Heart left ventricle (tissue), 16 donors: Measurements from ENCODE around the gene GRIA3. TPM values are rescaled to one million over a fixed set of nuclear protein-coding genes. Genes with fewer than 3 reads are reported as not detected.
A peak's percentile ranks its signal among the peaks of the same experiment; 100 is the strongest.

Source experiments
- ATAC-seq, 4 donors: fragments of 200-7000 bp; cut with Tn5 transposase; one replicate each; pipeline ENCODE4 v1.9.1; 2020 to 2022; ENCODE audit warnings: moderate library complexity in 4 of 4, mild to moderate bottlenecking in 3 of 4, moderate number of reproducible peaks in 1 of 4
- DNase-seq, 5 donors: peaks; one replicate each; pipeline ENCODE4 v3.0.0-alpha.2; 2020
- H3K27ac ChIP-seq, 12 donors: fragments of 200-600 bp; sonication (generic) in 4 of 12; one replicate each; pipeline versions ENCODE4 v1.5.0 to v1.8.0; 2016 to 2022; ENCODE audit warnings: mild to moderate bottlenecking in 2 of 12
- H3K27me3 ChIP-seq, 9 donors: fragments of 200-600 bp; sonication (generic) in 2 of 9; one replicate each; pipeline versions ENCODE4 v1.5.1 to v1.8.0; 2016 to 2022; ENCODE audit warnings: mild to moderate bottlenecking in 3 of 9
- H3K36me3 ChIP-seq, 9 donors: fragments of 200-600 bp; sonication (generic) in 2 of 9; one replicate each; pipeline versions ENCODE4 v1.5.0 to v1.8.0; 2018 to 2022; ENCODE audit warnings: mild to moderate bottlenecking in 2 of 9
- H3K4me1 ChIP-seq, 12 donors: fragments of 200-600 bp; sonication (generic) in 4 of 12; one replicate each; pipeline versions ENCODE4 v1.5.0 to v1.8.0; 2016 to 2022; ENCODE audit warnings: mild to moderate bottlenecking in 3 of 12
- H3K4me3 ChIP-seq, 12 donors: fragments of 200-600 bp; sonication (generic) in 4 of 12; one replicate each; pipeline versions ENCODE4 v1.5.0 to v1.8.0; 2017 to 2022; ENCODE audit warnings: mild to moderate bottlenecking in 9 of 12, moderate library complexity in 4 of 12
- H3K9me3 ChIP-seq, 12 donors: fragments of 200-600 bp; sonication (generic) in 4 of 12; one replicate each; pipeline versions ENCODE4 v1.5.0 to v1.8.0; 2016 to 2022; ENCODE audit warnings: mild to moderate bottlenecking in 1 of 12
- CTCF ChIP-seq, 12 donors: fragments of 200-600 bp; sonication (generic) in 4 of 12; IDR thresholded peaks; one replicate each; pipeline versions ENCODE4 v1.5.0 to v1.8.0; 2018 to 2022; ENCODE audit warnings: antibody characterized with exemption in 12 of 12, mild to moderate bottlenecking in 5 of 12
- POLR2A ChIP-seq, 2 donors: fragments of 450-650 bp; IDR thresholded peaks; one replicate each; pipeline ENCODE4 v1.6.1; 2017; ENCODE audit warnings: antibody characterized with exemption in 2 of 2, mild to moderate bottlenecking in 2 of 2, moderate library complexity in 2 of 2
- WGBS, 4 donors: extraction: QIAGEN DNeasy Blood & Tissue Kit in 2 of 4; methylation state at CpG; one replicate each; pipeline versions ENCODE4 v1.1.5 to v1.1.7; 2013 to 2018; 5-methylcytosine and 5-hydroxymethylcytosine counted together
- intact Hi-C, 10 donors: fragments of 100-400 bp; cut with DNase I; formaldehyde crosslinking; loops; one replicate each; pipeline versions ENCODE4 v1.11.1 to v1.14.2; 2022
- long read RNA-seq, 3 donors: library from polyadenylated mRNA; unstranded; transcript quantifications; one replicate each; pipeline ENCODE4 v2.0.0, GENCODE V29; 2020 to 2021
- polyA plus RNA-seq, 2 donors: library from polyadenylated mRNA; stranded (reverse); fragments of 200-250 nt; gene quantifications; one replicate each; pipeline ENCODE4 v1.2.3, GENCODE V29; 2013
- total RNA-seq, 9 donors: library from RNA; depleted of rRNA in 2 of 9; stranded (reverse); fragments of >200 nt in 2 of 9; fragmentation: NEBNext Ultra II Directional in 3 of 9; extraction: Animal tissue kit (Norgen Biotek cat#: 25700) in 3 of 9; gene quantifications; one replicate each; pipeline versions ENCODE4 v1.1.0 to v1.2.4, GENCODE V29; 2016 to 2023
- donor health status: ischemic (EF 13 %, LVEDD 7.1; RV severe dilation, severe dysfunction).
- donor health status: healthy with polysubstance abuse.
- donor health status: DM: no; HTN: yes; CAD: no.
- donor health status: DM: no; HTN: no; CAD: no.
- donor health status: ischemic (EF 25% LVEDD 6.9; RV normal size, moderate dysfunction).
- donor health status: ischemic (EF 25% LVEDD 5.7; RV mildly dilated, moderate dysfunction).
- donor health status: healthy.
- donor health status: DM: yes; HTN: yes; CAD: no.
- donor health status: ischemic (EF 35%, LVEDD 5.7; RV mildly dilated, moderate dysfunction).
- donor health status: nonischemic (EF 11% LVEDD 7.7; RV severe dilation, severe dysfunction).
- donor health status: DM: yes; HTN: yes; CAD: no.
- donor health status: PGD.
- donor health status: ischemic (EF 29% LVEDD 5.4; RV normal size, mild dysfunction).
- donor health status: nonischemic (EF 23%, LVEDD 6.1; RV moderate dilation, normal function).

The GRIA3 gene
- total RNA-seq, result 10 to 100 TPM in 1 of 9 donors, 1 to 10 TPM in 4, under 1 TPM in 4; 0.24 to 12.9 (median 1.3) TPM
- under 1 TPM; 0.07 to 0.69 TPM for polyA plus RNA-seq
- long read RNA-seq, donor 1, partial matches to known transcripts, result 1 of 1 reads
- long read RNA-seq, donor 1, other reads (novel, unspliced or antisense), result 0 of 1 reads
- long read RNA-seq, donor 2, partial matches to known transcripts, result 4 of 5 reads
- long read RNA-seq, donor 2, other reads (novel, unspliced or antisense), result 1 of 5 reads
- long read RNA-seq, donor 3, partial matches to known transcripts, result 3 of 3 reads
- long read RNA-seq, donor 3, other reads (novel, unspliced or antisense), result 0 of 3 reads

- Histone ChIP-seq H3K27ac (no peak within 1 kb of the TSS), H3K9me3 (no peaks in the 10 kb centered on the region), H3K4me1 (peaks cover 0 to 3% (median 0%) of the 10 kb centered on the region in 12 donors), H3K4me3 (peak within 1 kb of the TSS; percentile 6 to 59 (median 42)), H3K36me3 (no peaks in the 10 kb centered on the region), H3K27me3 (peaks cover 0 to 24% (median 0%) of the 10 kb centered on the region in 9 donors)
- TF ChIP-seq POLR2A (IDR thresholded peaks at IDR 0.05), result no peak
- TF ChIP-seq CTCF (IDR thresholded peaks at IDR 0.05), result no peak
- DNase-seq (no peak), ATAC-seq (peak in 3 of 4 donors; percentile 21 to 42 (median 29))
- intact Hi-C loops, result loop anchor here in 2 of 10 donors (10.0 kb wide), 1 partner anchor 240 kb away; no protein-coding TSS in a partner anchor
- 1 to 43% (median 14%) methylated on average over 23 to 33 of the region's 33 CpGs for WGBS, 4 donors
These were observed at the start of gene GRIA3 for GRCh38 chrX:123184219-123184865. GRIA3 (plus strand) TSS chrX:123184278; CDS start chrX:123184536, 258 bp downstream.

- no peak for TF ChIP-seq POLR2A (IDR thresholded peaks at IDR 0.05)
- Histone ChIP-seq H3K4me3 (no peak overlapping the region), H3K4me1 (no peaks in the 10 kb centered on the region), H3K36me3 (no peaks in the 10 kb centered on the region), H3K27ac (no peak overlapping the region), H3K9me3 (no peaks in the 10 kb centered on the region), H3K27me3 (no peaks in the 10 kb centered on the region)
- intact Hi-C loops, result no loop called here
- no peak for DNase-seq
- WGBS, 4 donors, result 56 to 74% (median 73%) methylated on average over 1 of the region's 1 CpG
- ATAC-seq, result peak in 2 of 4 donors; percentile 66 to 68
These were observed 45.6 kb upstream of the GRIA3 start for GRCh38 chrX:123138473-123138872.

- Histone ChIP-seq H3K9me3 (no peaks in the 10 kb centered on the region), H3K27me3 (no peaks in the 10 kb centered on the region), H3K36me3 (no peaks in the 10 kb centered on the region), H3K4me3 (no peak overlapping the region), H3K27ac (no peak overlapping the region), H3K4me1 (no peaks in the 10 kb centered on the region)
- no peak for TF ChIP-seq CTCF (IDR thresholded peaks at IDR 0.05)
- TF ChIP-seq POLR2A (IDR thresholded peaks at IDR 0.05), result no peak
- WGBS, 4 donors, result 79 to 91% (median 85%) methylated on average over 5 of the region's 5 CpGs
- no peak for DNase-seq
- intact Hi-C loops, result no loop called here
- no peak for ATAC-seq
These were observed 43.6 kb upstream of the GRIA3 start for GRCh38 chrX:123140454-123140853.

- no peak for ATAC-seq
- intact Hi-C loops, result no loop called here
- no peaks in the 10 kb centered on the region for H3K27me3 ChIP-seq
- no peak overlapping the region for H3K27ac ChIP-seq
- 27 to 49% (median 33%) methylated on average over 1 of the region's 1 CpG for WGBS, 4 donors
- DNase-seq, result no peak
- H3K4me3 ChIP-seq, result no peak overlapping the region
- no peaks in the 10 kb centered on the region for H3K9me3 ChIP-seq
- no peaks in the 10 kb centered on the region for H3K36me3 ChIP-seq
- TF ChIP-seq CTCF (IDR thresholded peaks at IDR 0.05), result no peak
- TF ChIP-seq POLR2A (IDR thresholded peaks at IDR 0.05), result no peak
- H3K4me1 ChIP-seq, result no peaks in the 10 kb centered on the region
These were observed 43.2 kb upstream of the GRIA3 start for GRCh38 chrX:123140904-123141303.
